Osteocyte (in vitro differentiated cells): Measurements from ENCODE around the gene SAMMSON. TPM values are rescaled to one million over a fixed set of nuclear protein-coding genes. Genes with fewer than 3 reads are reported as not detected.
A peak's percentile ranks its signal among the peaks of the same experiment; 100 is the strongest.

Experiments
- DNase-seq: peaks from one replicate; pipeline ENCODE4 v3.0.0; 2021; ENCODE audit warnings: mixed read lengths; ENCODE audit not compliant: unreplicated experiment; ENCODE audit errors: extremely low spot score
- H3K27ac Mint-ChIP-seq: one replicate; pipeline ENCODE4 v1.8.0; 2021; ENCODE audit warnings: mild to moderate bottlenecking, mixed read lengths; ENCODE audit not compliant: unreplicated experiment
- H3K27me3 Mint-ChIP-seq: one replicate; pipeline ENCODE4 v1.8.0; 2021; ENCODE audit warnings: mixed read lengths; ENCODE audit not compliant: unreplicated experiment
- H3K36me3 Mint-ChIP-seq: one replicate; pipeline ENCODE4 v1.8.0; 2021; ENCODE audit warnings: mixed read lengths; ENCODE audit not compliant: unreplicated experiment
- H3K4me1 Mint-ChIP-seq: one replicate; pipeline ENCODE4 v1.8.0; 2021; ENCODE audit warnings: mixed read lengths; ENCODE audit not compliant: unreplicated experiment
- H3K4me3 Mint-ChIP-seq: one replicate; pipeline ENCODE4 v1.8.0; 2021; ENCODE audit warnings: mild to moderate bottlenecking, moderate library complexity, mixed read lengths; ENCODE audit not compliant: unreplicated experiment
- H3K9me3 Mint-ChIP-seq: one replicate; pipeline ENCODE4 v1.8.0; 2021; ENCODE audit warnings: mixed read lengths; ENCODE audit not compliant: unreplicated experiment
- CTCF ChIP-seq: fragments of 200-600 bp; sonication (generic); IDR thresholded peaks from 2 replicates; pipeline ENCODE4 v1.5.0; 2021; ENCODE audit warnings: antibody characterized with exemption, mild to moderate bottlenecking, moderate library complexity
- total RNA-seq: library from RNA; stranded (reverse); gene quantifications from 2 replicates; pipeline ENCODE4 v1.2.1, GENCODE V29; 2021

Gene SAMMSON
- total RNA-seq, 1 donor from 2014 or later, result not detected

- H3K27ac Mint-ChIP-seq, result no peak overlapping the region
- H3K4me1 Mint-ChIP-seq, result peaks cover 9% of the 10 kb centered on the region
- no peak for TF ChIP-seq CTCF
- H3K9me3 Mint-ChIP-seq, result no peaks in the 10 kb centered on the region
- H3K4me3 Mint-ChIP-seq, result no peak overlapping the region
- peaks cover 51% of the 10 kb centered on the region for H3K27me3 Mint-ChIP-seq
- DNase-seq, result no peak
- no peaks in the 10 kb centered on the region for H3K36me3 Mint-ChIP-seq
Observed at GRCh38 chr3:70067860-70068521, 68.5 kb downstream of the SAMMSON start.

GRCh38 chr3:70069557-70069956, 70.0 kb downstream of the SAMMSON start:
- no peak for DNase-seq
- no peak overlapping the region for H3K27ac Mint-ChIP-seq
- H3K27me3 Mint-ChIP-seq, result peaks cover 58% of the 10 kb centered on the region

GRCh38 chr3:70071138-70071537, 71.6 kb downstream of the SAMMSON start:
- H3K4me3 Mint-ChIP-seq, result no peak overlapping the region
- H3K36me3 Mint-ChIP-seq, result no peaks in the 10 kb centered on the region
- H3K9me3 Mint-ChIP-seq, result no peaks in the 10 kb centered on the region
- no peak for TF ChIP-seq CTCF
- no peak overlapping the region for H3K27ac Mint-ChIP-seq
- H3K4me1 Mint-ChIP-seq, result peaks cover 9% of the 10 kb centered on the region
- H3K27me3 Mint-ChIP-seq, result peaks cover 73% of the 10 kb centered on the region
- no peak for DNase-seq

More at GRCh38 chr3:70069557-70069956, 70.0 kb downstream of the SAMMSON start:
- Mint-ChIP-seq H3K4me1 (peaks cover 7% of the 10 kb centered on the region), H3K4me3 (no peak overlapping the region), H3K36me3 (no peaks in the 10 kb centered on the region), H3K9me3 (no peaks in the 10 kb centered on the region)
- TF ChIP-seq CTCF, result no peak

- Mint-ChIP-seq H3K4me1 (peaks cover 9% of the 10 kb centered on the region), H3K9me3 (no peaks in the 10 kb centered on the region), H3K27ac (no peak overlapping the region), H3K27me3 (peaks cover 75% of the 10 kb centered on the region), H3K4me3 (peak overlapping the region; percentile 53), H3K36me3 (no peaks in the 10 kb centered on the region)
- DNase-seq, result no peak
- no peak for TF ChIP-seq CTCF
Observed at GRCh38 chr3:70072180-70072579, 72.6 kb downstream of the SAMMSON start.

GRCh38 chr3:70072754-70073153, 73.2 kb downstream of the SAMMSON start:
- H3K36me3 Mint-ChIP-seq, result no peaks in the 10 kb centered on the region
- H3K27ac Mint-ChIP-seq, result no peak overlapping the region
- H3K9me3 Mint-ChIP-seq, result no peaks in the 10 kb centered on the region
- no peak overlapping the region for H3K4me3 Mint-ChIP-seq
- no peak for TF ChIP-seq CTCF
- H3K27me3 Mint-ChIP-seq, result peaks cover 70% of the 10 kb centered on the region
- DNase-seq, result no peak
- peaks cover 9% of the 10 kb centered on the region for H3K4me1 Mint-ChIP-seq
